Fibroblast of lung (primary cell): Measurements from ENCODE around the gene MTERF4.

ENCODE experiments used
- CTCF ChIP-seq, 2 donors: IDR thresholded peaks in 1 of 2; conservative IDR thresholded peaks in 1 of 2; 1 replicate in 1 of 2; 2 replicates in 1 of 2; pipeline ENCODE4 v1.5.1; 2011 to 2012; ENCODE audit warnings: low read length in 2 of 2, control low read depth in 1 of 2, inconsistent platforms in 1 of 2, low read depth in 1 of 2, mild to moderate bottlenecking in 1 of 2
- EZH2 ChIP-seq: IDR thresholded peaks from 2 replicates; pipeline ENCODE4 v1.5.1; 2012; ENCODE audit warnings: low read length, control low read depth, mild to moderate bottlenecking; ENCODE audit errors: missing control alignments

- no peak for TF ChIP-seq CTCF (conservative IDR thresholded peaks at IDR 0.05 in 1 of 2, IDR thresholded peaks at IDR 0.05 in 1 of 2; ENCODE audit: low read depth in 1 of 2, low read length in 2 of 2)
- TF ChIP-seq EZH2, result no peak
These were observed 28.7 kb downstream of the MTERF4 start for GRCh38 chr2:241073166-241074064.
